IMR-90 (cell line): ENCODE results near the gene EFEMP2. TPM values are rescaled to one million over a fixed set of nuclear protein-coding genes. Genes with fewer than 3 reads are reported as not detected.

Source experiments
- ATAC-seq: fragments of 200-7000 bp; cut with Tn5 transposase; 2 replicates; pipeline ENCODE4 v1.9.1; 2020; ENCODE audit warnings: low read depth, mild to moderate bottlenecking, moderate library complexity
- BruUV-seq: library from RNA; stranded (reverse); fragments of 400-500 nt; replicated peaks from 2 replicates; lab custom pipeline; 2021; lab: Mats Ljungman, UMichigan
- CTCF ChIA-PET: fragments of 300-600 bp; formaldehyde crosslinking; extraction: SDS; loops from one replicate; lab custom pipeline; 2021; ENCODE audit warnings: antibody characterized with exemption; lab: Yijun Ruan, JAX
- POLR2A ChIA-PET: fragments of 300-600 bp; sonication (Branson Sonifier 250); formaldehyde crosslinking; loops from one replicate; lab custom pipeline; 2022; ENCODE audit warnings: antibody characterized with exemption; ENCODE audit not compliant: unreplicated experiment; lab: Charles Lee
- DNase-seq: peaks from one replicate; pipeline ENCODE4 v3.0.0; 2013
- H2AFZ ChIP-seq: replicated peaks from 2 replicates; pipeline ENCODE3; 2013; ENCODE audit warnings: low read length, mild to moderate bottlenecking; ENCODE audit not compliant: poor library complexity
- H2AK5ac ChIP-seq: 2 replicates; pipeline ENCODE4 v1.6.1; 2013; ENCODE audit warnings: low read depth, low read length, inconsistent platforms
- H2AK9ac ChIP-seq: replicated peaks from 2 replicates; pipeline ENCODE3; 2013; ENCODE audit warnings: mild to moderate bottlenecking, low read depth, low read length, moderate library complexity; ENCODE audit not compliant: poor library complexity
- H2BK120ac ChIP-seq: 2 replicates; pipeline ENCODE4 v1.6.1; 2013; ENCODE audit warnings: low read depth, low read length, inconsistent platforms
- H2BK15ac ChIP-seq: 3 replicates; pipeline ENCODE4 v1.6.1; 2013; ENCODE audit warnings: low read depth, low read length, inconsistent platforms
- H2BK20ac ChIP-seq: 2 replicates; pipeline ENCODE4 v1.6.1; 2013; ENCODE audit warnings: low read depth, mild to moderate bottlenecking, inconsistent platforms, low read length, moderate library complexity
- H2BK5ac ChIP-seq: 2 replicates; pipeline ENCODE4 v1.6.1; 2013; ENCODE audit warnings: mild to moderate bottlenecking, low read depth, low read length, inconsistent platforms; ENCODE audit not compliant: poor library complexity, severe bottlenecking
- H3K14ac ChIP-seq: replicated peaks from 2 replicates; pipeline ENCODE4 v1.6.1; 2013; ENCODE audit warnings: low read depth, low read length, inconsistent platforms
- H3K18ac ChIP-seq: 2 replicates; pipeline ENCODE4 v1.6.1; 2013; ENCODE audit warnings: low read depth, low read length, control low read depth
- H3K23ac ChIP-seq: 2 replicates; pipeline ENCODE4 v1.6.1; 2013; ENCODE audit warnings: low read depth, low read length, inconsistent platforms
- H3K27ac ChIP-seq: 2 replicates; pipeline ENCODE4 v1.5.1; 2013; ENCODE audit warnings: mild to moderate bottlenecking, control low read depth, low read length; ENCODE audit not compliant: insufficient read depth
- H3K27me3 ChIP-seq: 2 replicates; pipeline ENCODE4 v1.6.1; 2013; ENCODE audit warnings: low read length; ENCODE audit not compliant: control insufficient read depth, insufficient read depth
- H3K36me3 ChIP-seq: 2 replicates; pipeline ENCODE4 v1.6.1; 2013; ENCODE audit warnings: low read length, mixed read lengths; ENCODE audit not compliant: control insufficient read depth, insufficient read depth
- H3K4ac ChIP-seq: 2 replicates; pipeline ENCODE4 v1.6.1; 2013; ENCODE audit warnings: low read depth, low read length, inconsistent platforms
- H3K4me1 ChIP-seq: 2 replicates; pipeline ENCODE4 v1.6.1; 2013; ENCODE audit warnings: low read length, mixed read lengths; ENCODE audit not compliant: control insufficient read depth, insufficient read depth
- H3K4me2 ChIP-seq: 2 replicates; pipeline ENCODE4 v1.6.1; 2013; ENCODE audit warnings: low read depth, mild to moderate bottlenecking, control low read depth, low read length, moderate library complexity
- H3K4me3 ChIP-seq: 2 replicates; pipeline ENCODE4 v1.5.1; 2013; ENCODE audit warnings: low read depth, mild to moderate bottlenecking, control low read depth, low read length, moderate library complexity; ENCODE audit not compliant: insufficient read depth
- H3K56ac ChIP-seq: 2 replicates; pipeline ENCODE4 v1.6.1; 2013; ENCODE audit warnings: low read length, inconsistent platforms; ENCODE audit not compliant: insufficient read depth; ENCODE audit errors: extremely low read depth
- H3K79me1 ChIP-seq, 2 experiments: 2 replicates each; pipeline ENCODE4 v1.6.1; 2013; ENCODE audit warnings: low read length in 2 of 2, inconsistent platforms in 1 of 2, low read depth in 1 of 2
- H3K9ac ChIP-seq: 2 replicates; pipeline ENCODE4 v1.6.1; 2013; ENCODE audit warnings: low read depth, low read length, control low read depth
- H3K9me1 ChIP-seq: 2 replicates; pipeline ENCODE4 v1.6.1; 2013; ENCODE audit warnings: low read length, inconsistent platforms; ENCODE audit not compliant: insufficient read depth
- H3K9me3 ChIP-seq: 2 replicates; pipeline ENCODE4 v1.6.1; 2013; ENCODE audit warnings: low read length; ENCODE audit not compliant: control insufficient read depth, insufficient read depth
- H4K20me1 ChIP-seq: 2 replicates; pipeline ENCODE4 v1.6.1; 2013; ENCODE audit warnings: low read length, inconsistent platforms; ENCODE audit not compliant: insufficient read depth
- H4K5ac ChIP-seq: 2 replicates; pipeline ENCODE4 v1.6.1; 2013; ENCODE audit warnings: mild to moderate bottlenecking, low read depth, low read length, control low read depth
- H4K8ac ChIP-seq, 2 experiments: 2 replicates each; pipeline ENCODE4 v1.6.1; 2013; ENCODE audit warnings: low read depth in 2 of 2, low read length in 2 of 2, control low read depth in 1 of 2, inconsistent platforms in 1 of 2
- H4K91ac ChIP-seq: 2 replicates; pipeline ENCODE4 v1.6.1; 2013; ENCODE audit warnings: low read depth, low read length, inconsistent platforms; ENCODE audit not compliant: insufficient read depth
- BHLHE40 ChIP-seq: fragments of 150-350 bp; IDR thresholded peaks from 2 replicates; pipeline ENCODE4 v1.6.1; 2016; ENCODE audit warnings: mild to moderate bottlenecking, low read depth, low read length
- CEBPB ChIP-seq: IDR thresholded peaks from 2 replicates; pipeline ENCODE4 v1.6.1; 2012; ENCODE audit warnings: low read depth, low read length, improper control_type of control experiment
- MAFK ChIP-seq: IDR thresholded peaks from 2 replicates; pipeline ENCODE4 v1.6.1; 2012; ENCODE audit warnings: low read depth, low read length, improper control_type of control experiment
- POLR2A ChIP-seq: IDR thresholded peaks from 2 replicates; pipeline ENCODE4 v1.6.1; 2012; ENCODE audit warnings: mild to moderate bottlenecking, low read depth, low read length
- RAD21 ChIP-seq: IDR thresholded peaks from 2 replicates; pipeline ENCODE4 v1.6.1; 2012; ENCODE audit warnings: low read length, improper control_type of control experiment
- SMC3 ChIP-seq: fragments of 150-350 bp; IDR thresholded peaks from 2 replicates; pipeline ENCODE4 v1.6.1; 2016; ENCODE audit warnings: low read depth, mild to moderate bottlenecking, antibody characterized with exemption, low read length, moderate library complexity
- WGBS, 2 experiments: methylation state at CpG; one replicate each; pipeline versions ENCODE4 v1.1.5 to v1.1.7; 2013; ENCODE audit warnings: missing lambda C conversion rate in 2 of 2; ENCODE audit not compliant: insufficient read length in 1 of 2; ENCODE audit errors: extremely low coverage in 2 of 2; 5-methylcytosine and 5-hydroxymethylcytosine counted together
- dilution Hi-C: fragments of 300-500 bp; cut with HindIII; formaldehyde crosslinking; loops from one replicate; pipeline ENCODE4 v1.14.3; 2018; ENCODE audit warnings: low sequenced_read_pairs; ENCODE audit not compliant: unreplicated experiment
- in situ Hi-C: fragments of 300-500 bp; cut with MboI; formaldehyde crosslinking; loops from 3 replicates; pipeline ENCODE4 v1.14.3; 2019; ENCODE audit warnings: low sequenced_read_pairs, inconsistent platforms, mixed read lengths
- intact Hi-C: fragments of 100-400 bp; cut with micrococcal nuclease; formaldehyde crosslinking; loops from 2 replicates; pipeline ENCODE4 v1.10.0; 2022
- polyA plus RNA-seq, 3 experiments: library from polyadenylated mRNA; depleted of rRNA; stranded (reverse); fragments of >200 nt; gene quantifications; 2 replicates each; pipeline ENCODE4 v1.2.3, GENCODE V29; 2012; ENCODE audit warnings: low replicate concordance in 1 of 3
- total RNA-seq: library from RNA; depleted of rRNA; stranded (reverse); fragments of >200 nt; gene quantifications from 2 replicates; pipeline ENCODE4 v1.2.3, GENCODE V29; 2012

EFEMP2 gene
- total and polyA plus RNA-seq, 2 of the 4 experiments (the other 2 are of a cell fraction), result 62.7 to 431 TPM

- Histone ChIP-seq H2BK20ac (no peak overlapping the region), H3K14ac (peak overlapping the region; percentile 97), H2AK9ac (peak overlapping the region; percentile 92), H2AK5ac (peak overlapping the region; percentile 45), H2BK15ac (no peak overlapping the region), H3K4me1 (peaks cover 35% of the 10 kb centered on the region), H3K79me1 (peaks cover 8 to 30% of the 10 kb centered on the region in 2 experiments), H4K5ac (peak overlapping the region; percentile 14), H3K4me3 (peak overlapping the region; percentile 98; the same call in 1 of the 2 replicates), H2AFZ (peak overlapping the region; percentile 59), H3K56ac (peak overlapping the region; percentile 62; the same call in 1 of the 2 replicates), H3K27ac (peak overlapping the region; percentile 28), H3K9me3 (no peaks in the 10 kb centered on the region), H3K27me3 (no peaks in the 10 kb centered on the region), H3K23ac (peak overlapping the region; percentile 99), H3K9me1 (peaks cover 7% of the 10 kb centered on the region; the same call in 1 of the 2 replicates), H3K4me2 (peak overlapping the region; percentile 69), H3K4ac (peak overlapping the region; percentile 93), H3K36me3 (peaks cover 46% of the 10 kb centered on the region), H4K91ac (peak overlapping the region; percentile 24), H2BK5ac (peak overlapping the region; percentile 72), H4K20me1 (peaks cover 83% of the 10 kb centered on the region), H2BK120ac (peak overlapping the region; percentile 58), H3K9ac (peak overlapping the region; percentile 54; the same call in 1 of the 2 replicates), H4K8ac (peak overlapping the region; percentile 84 to 93; a peak in 3 of 4 replicates), H3K18ac (peak overlapping the region; percentile 17; the same call in 1 of the 2 replicates)
- dilution Hi-C loops, result no loop called here
- POLR2A ChIA-PET, result interaction anchor here (0.9 kb wide), 1 partner anchor 8 kb away, joined by 7 read pairs; the partner anchor contains the start of gene FIBP
- intact Hi-C loops, result no loop called here
- in situ Hi-C loops, result no loop called here
- no peak for ATAC-seq
- no peak for DNase-seq
- CTCF ChIA-PET, result interaction anchor here (1.2 kb wide), 1 partner anchor 126 kb away, joined by 4 read pairs; no protein-coding TSS in a partner anchor
- TF ChIP-seq SMC3, result no peak
- TF ChIP-seq CEBPB, result no peak
- peak; percentile 17; the same call in 1 of the 2 replicates for TF ChIP-seq POLR2A
- no peak for TF ChIP-seq MAFK
- TF ChIP-seq RAD21, result no peak
- no peak for TF ChIP-seq BHLHE40
- WGBS, 2 experiments, result 75% methylated on average over 4 of the region's 14 CpGs; no CpG with 5 or more reads in 1 of the 2 experiments
- no TSS peak for BruUV-seq
These were observed 23.7 kb upstream of the EFEMP2 start for GRCh38 chr11:65896034-65896999.
